HS-5 (cell line): Measurements from ENCODE around the gene GJA1.

Experiments
- DNase-seq: peaks from one replicate; pipeline ENCODE4 v3.0.0-alpha.2; 2012; ENCODE audit warnings: low read depth

The GJA1 gene

GRCh38 chr6:121482751-121483150 lies 47.3 kb downstream of the GJA1 start:
- no peak for DNase-seq

- DNase-seq: no peak
These were observed 49.9 kb downstream of the GJA1 start for GRCh38 chr6:121485359-121485811.

GRCh38 chr6:121491576-121491975 lies 56.1 kb downstream of the GJA1 start:
- DNase-seq: no peak

- no peak for DNase-seq
These were observed 57.1 kb downstream of the GJA1 start for GRCh38 chr6:121492536-121492935.

- DNase-seq: no peak
These were observed 62.5 kb downstream of the GJA1 start for GRCh38 chr6:121497970-121498375.

GRCh38 chr6:121498481-121499276 lies 63.2 kb downstream of the GJA1 start:
- DNase-seq: no peak
